Measurements from ENCODE around the gene ENDOV. TPM values are rescaled to one million over a fixed set of nuclear protein-coding genes. Genes with fewer than 3 reads are reported as not detected.
A peak's percentile ranks its signal among the peaks of the same experiment; 100 is the strongest.

The ENDOV gene
- total and polyA plus RNA-seq, 2 of the 13 experiments (the other 11 are each of a cell fraction or from before 2014, with no cell fraction given) = 15.1 to 17.1 TPM

- BruUV-seq (replicated peaks) = no TSS peak
- intact Hi-C loops (cut with micrococcal nuclease; ENCODE audit: unreplicated experiment) = no loop called here
Observed at GRCh38 chr17:80430446-80431245, 15.7 kb downstream of the ENDOV start.

More at GRCh38 chr17:80430446-80431245, 15.7 kb downstream of the ENDOV start:
- Histone ChIP-seq H3K79me2 (ENCODE audit: insufficient read depth, low read length) (no peaks in the 10 kb centered on the region), H3K4me2 (ENCODE audit: low read depth, low read length) (no peak overlapping the region), H3K27ac (ENCODE audit: extremely low read length, insufficient read depth, low read length) (no peak overlapping the region), H3K9me3 (ENCODE audit: low read length) (no peaks in the 10 kb centered on the region), H3K27me3 (ENCODE audit: control insufficient read depth in 1 of 2, insufficient read depth in 2 of 2, low read length in 2 of 2) (no peaks in the 10 kb centered on the region), H2AFZ (ENCODE audit: low read length) (no peak overlapping the region), H3K36me3 (replicated peaks in 1 of 2; ENCODE audit: control insufficient read depth in 1 of 2, insufficient read depth in 2 of 2, low read length in 2 of 2) (no peaks in the 10 kb centered on the region), H3K4me1 (ENCODE audit: insufficient read depth, low read length) (no peaks in the 10 kb centered on the region), H4K20me1 (ENCODE audit: insufficient read depth, low read length) (no peaks in the 10 kb centered on the region; the same call in 1 of the 2 replicates), H3K4me3 (replicated peaks in 1 of 3; ENCODE audit: insufficient read depth in 1 of 3, low read depth in 2 of 3, low read length in 3 of 3) (no peak overlapping the region), H3K9ac (ENCODE audit: insufficient read depth, low read depth, low read length) (no peak overlapping the region)
- FAIRE-seq (no peak), ATAC-seq (no peak), DNase-seq (ENCODE audit: low spot score) (no peak)
- in situ Hi-C loops (cut with HindIII; ENCODE audit: extremely low pct_ligation_motif_present, low pct_unique_long_range_greater_than_20kb) = no loop called here
- ChIA-PET POLR2A (no interaction called here), CTCF (ENCODE audit: low intra/inter-chr PET ratio, low total read pairs) (interaction anchor here (5.9 kb wide), 1 partner anchor 145 kb away, joined by 114 read pairs; no protein-coding TSS in a partner anchor)
- TF ChIP-seq ZNF687 (CRISPR knock-in tag; IDR thresholded peaks at IDR 0.05) (0 out of 2 replicates have a peak, but pooled peaks have one; percentile 2), SP4 (CRISPR knock-in tag; IDR thresholded peaks at IDR 0.05) (no peak)
- 69% methylated on average over 11 of the region's 15 CpGs for WGBS (ENCODE audit: low lambda C conversion rate)
